Smooth muscle cell (in vitro differentiated cells): ENCODE measurements around the gene CLDN6. TPM values are rescaled to one million over a fixed set of nuclear protein-coding genes. Genes with fewer than 3 reads are reported as not detected.

ENCODE experiments used
- DNase-seq: peaks from one replicate; lab custom pipeline; 2025; ENCODE audit not compliant: unreplicated experiment; lab: John Stamatoyannopoulos, UW
- H2AFZ ChIP-seq: fragments of 200-600 bp; sonication (generic); 2 replicates; pipeline ENCODE4 v1.6.0; 2016; ENCODE audit warnings: antibody characterized with exemption, low read depth, mild to moderate bottlenecking
- H3F3A ChIP-seq: fragments of 200-600 bp; sonication (generic); 2 replicates; pipeline ENCODE4 v1.6.0; 2017; ENCODE audit warnings: antibody characterized with exemption, low read depth
- H3K27ac ChIP-seq: fragments of 200-600 bp; sonication (generic); 2 replicates; pipeline ENCODE4 v1.5.1; 2016; ENCODE audit warnings: low read depth, mild to moderate bottlenecking
- H3K27me3 ChIP-seq: fragments of 200-600 bp; sonication (generic); 2 replicates; pipeline ENCODE4 v1.6.1; 2016; ENCODE audit warnings: low read depth, mild to moderate bottlenecking
- H3K36me3 ChIP-seq: fragments of 200-600 bp; sonication (generic); 2 replicates; pipeline ENCODE4 v1.5.1; 2016; ENCODE audit warnings: low read depth
- H3K4me1 ChIP-seq: fragments of 200-600 bp; sonication (generic); 2 replicates; pipeline ENCODE4 v1.5.1; 2016; ENCODE audit warnings: low read depth
- H3K4me2 ChIP-seq: fragments of 200-600 bp; sonication (generic); 2 replicates; pipeline ENCODE4 v1.6.0; 2016; ENCODE audit warnings: mild to moderate bottlenecking
- H3K4me3 ChIP-seq: fragments of 200-600 bp; sonication (generic); 2 replicates; pipeline ENCODE4 v1.5.1; 2016; ENCODE audit warnings: mild to moderate bottlenecking
- H3K79me2 ChIP-seq: fragments of 200-600 bp; sonication (generic); 2 replicates; pipeline ENCODE4 v1.6.0; 2016; ENCODE audit warnings: low read depth, mild to moderate bottlenecking
- H3K9ac ChIP-seq: fragments of 200-600 bp; sonication (generic); 2 replicates; pipeline ENCODE4 v1.6.0; 2016; ENCODE audit warnings: low read depth
- H3K9me3 ChIP-seq: fragments of 200-600 bp; sonication (generic); replicated peaks from 2 replicates; pipeline ENCODE4 v1.5.1; 2016; ENCODE audit warnings: low read depth
- H4K20me1 ChIP-seq: fragments of 200-600 bp; sonication (generic); 2 replicates; pipeline ENCODE4 v1.6.0; 2016; ENCODE audit warnings: low read depth
- CTCF ChIP-seq: fragments of 200-600 bp; sonication (generic); IDR thresholded peaks from 2 replicates; pipeline ENCODE4 v1.5.1; 2017; ENCODE audit warnings: borderline replicate concordance, mild to moderate bottlenecking, antibody characterized with exemption; ENCODE audit not compliant: insufficient read depth, poor library complexity, severe bottlenecking
- WGBS: methylation state at CpG from one replicate; pipeline ENCODE4 v1.1.7; 2016; ENCODE audit warnings: low lambda C conversion rate; 5-methylcytosine and 5-hydroxymethylcytosine counted together
- polyA plus RNA-seq: library from polyadenylated mRNA; unstranded; fragments of >200 nt; fragmentation: Nextera tagmentation; extraction: Ambion mirVana; gene quantifications from 2 replicates; pipeline ENCODE4 v1.2.1, GENCODE V29; 2016
- total RNA-seq: library from RNA; depleted of rRNA; stranded (reverse); fragments of >200 nt; gene quantifications from 2 replicates; pipeline ENCODE4 v1.2.3, GENCODE V29; 2014

CLDN6 gene
- total and polyA plus RNA-seq, 2 experiments from 2014 or later, result 55.4 to 113 TPM

GRCh38 chr16:3035972-3036725 is 18.2 kb upstream of the CLDN6 start:
- Histone ChIP-seq H3K27me3 (peaks cover 68% of the 10 kb centered on the region), H4K20me1 (no peaks in the 10 kb centered on the region), H3K9ac (no peak overlapping the region), H3K27ac (no peak overlapping the region), H3K4me2 (peak overlapping the region; percentile 70), H3K79me2 (no peaks in the 10 kb centered on the region), H2AFZ (no peak overlapping the region), H3K4me3 (peak overlapping the region; percentile 41), H3K9me3 (no peaks in the 10 kb centered on the region), H3K36me3 (no peaks in the 10 kb centered on the region), H3K4me1 (peaks cover 4% of the 10 kb centered on the region), H3F3A (no peaks in the 10 kb centered on the region)
- TF ChIP-seq CTCF, result no peak
- DNase-seq, result no peak
- WGBS, result 12% methylated on average over 14 of the region's 40 CpGs

GRCh38 chr16:3035289-3035971 is 17.4 kb upstream of the CLDN6 start:
- no peak overlapping the region for H3K27ac ChIP-seq
- no peak overlapping the region for H2AFZ ChIP-seq
- DNase-seq, result no peak
- H3K79me2 ChIP-seq, result no peaks in the 10 kb centered on the region
- peaks cover under 1% of the 10 kb centered on the region for H4K20me1 ChIP-seq
- H3K9me3 ChIP-seq, result no peaks in the 10 kb centered on the region
- H3K27me3 ChIP-seq, result peaks cover 72% of the 10 kb centered on the region
- no peak overlapping the region for H3K9ac ChIP-seq
- H3K4me2 ChIP-seq, result peak overlapping the region; percentile 70
- peaks cover 4% of the 10 kb centered on the region for H3K4me1 ChIP-seq
- no peaks in the 10 kb centered on the region for H3F3A ChIP-seq
- no peak overlapping the region for H3K4me3 ChIP-seq
- 75% methylated on average over 19 of the region's 19 CpGs for WGBS
- no peak for TF ChIP-seq CTCF
- no peaks in the 10 kb centered on the region for H3K36me3 ChIP-seq

GRCh38 chr16:3032624-3033023 is 14.6 kb upstream of the CLDN6 start:
- H3K9ac ChIP-seq, result no peak overlapping the region
- 74% methylated on average over 7 of the region's 7 CpGs for WGBS
- no peak overlapping the region for H3K4me3 ChIP-seq
- no peaks in the 10 kb centered on the region for H3F3A ChIP-seq
- no peak for TF ChIP-seq CTCF
- peaks cover 63% of the 10 kb centered on the region for H3K27me3 ChIP-seq
- no peaks in the 10 kb centered on the region for H3K79me2 ChIP-seq
- H3K36me3 ChIP-seq, result no peaks in the 10 kb centered on the region
- no peaks in the 10 kb centered on the region for H3K9me3 ChIP-seq
- H3K4me2 ChIP-seq, result no peak overlapping the region
- no peak for DNase-seq
- peaks cover 8% of the 10 kb centered on the region for H3K4me1 ChIP-seq
- no peak overlapping the region for H3K27ac ChIP-seq
- H4K20me1 ChIP-seq, result peaks cover 28% of the 10 kb centered on the region
- no peak overlapping the region for H2AFZ ChIP-seq
